Measurements from ENCODE around the gene PALMD. TPM values are rescaled to one million over a fixed set of nuclear protein-coding genes. Genes with fewer than 3 reads are reported as not detected.

PALMD gene
- total RNA-seq, 1 experiment from 2014 or later: 8.0 TPM

DNA sequence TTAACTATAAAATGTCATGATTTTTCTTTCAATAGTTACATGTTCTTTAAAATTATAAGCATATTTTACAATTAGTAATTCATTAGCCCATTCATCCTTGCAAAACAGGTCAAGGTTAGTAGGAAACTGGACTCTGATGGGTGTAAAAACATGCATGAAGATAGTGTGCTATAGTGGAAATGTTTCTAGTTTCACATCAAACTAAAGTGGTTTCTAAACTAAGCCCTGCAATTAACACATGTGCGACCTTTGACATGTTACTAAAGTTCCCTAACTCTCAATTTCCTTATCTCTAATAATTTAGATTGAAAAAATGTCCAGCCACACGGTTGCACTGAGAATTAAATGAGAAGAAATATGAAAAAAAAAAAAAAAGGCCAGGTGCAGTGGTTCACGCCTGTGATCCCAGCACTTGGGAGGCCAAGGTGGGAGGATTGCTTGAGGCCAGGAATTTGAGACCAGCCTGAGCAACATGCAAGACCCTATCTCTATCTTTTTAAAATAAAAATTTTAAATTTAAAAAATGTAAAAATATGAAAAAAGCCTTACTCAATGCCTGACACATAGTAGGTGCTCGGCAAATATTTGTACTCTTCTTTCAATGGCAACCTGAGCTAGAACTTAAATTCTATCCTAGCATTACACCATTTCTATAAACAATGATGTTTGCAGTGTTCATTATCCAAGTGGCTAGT lies 44.1 kb upstream of the PALMD start:
- Histone ChIP-seq H3K9me2 (replicated peaks; ENCODE audit: low read length) (no peaks in the 10 kb centered on the region), H3K4me2 (ENCODE audit: low read length) (no peak overlapping the region), H3K27ac (ENCODE audit: low read length) (no peak overlapping the region), H2AFZ (ENCODE audit: low read length) (no peak overlapping the region), H4K20me1 (ENCODE audit: low read length) (no peaks in the 10 kb centered on the region), H3K79me2 (ENCODE audit: low read length) (no peaks in the 10 kb centered on the region), H3K4me1 (ENCODE audit: insufficient read depth, low read length) (peaks cover 19% of the 10 kb centered on the region), H3K9me3 (ENCODE audit: low read length) (no peaks in the 10 kb centered on the region), H3K4me3 (ENCODE audit: low read length) (no peak overlapping the region), H3K27me3 (ENCODE audit: low read length) (no peaks in the 10 kb centered on the region), H3K9ac (ENCODE audit: low read length) (no peak overlapping the region), H3F3A (ENCODE audit: low read length, unreplicated experiment) (no peaks in the 10 kb centered on the region), H3K36me3 (ENCODE audit: low read depth, low read length) (no peaks in the 10 kb centered on the region)
- intact Hi-C loops (cut with micrococcal nuclease): no loop called here
- no peak for DNase-seq
- BruUV-seq (replicated peaks): no TSS peak
- POLR2A ChIA-PET (ENCODE audit: unreplicated experiment): interaction anchor here (0.7 kb wide), 1 partner anchor 851 kb away, joined by 3 read pairs; no protein-coding TSS in a partner anchor
- ATAC-seq: no peak
- TF ChIP-seq EZH2phosphoT487 (IDR thresholded peaks at IDR 0.05; ENCODE audit: borderline replicate concordance, low read length): no peak
- TF ChIP-seq, protein P1, sequence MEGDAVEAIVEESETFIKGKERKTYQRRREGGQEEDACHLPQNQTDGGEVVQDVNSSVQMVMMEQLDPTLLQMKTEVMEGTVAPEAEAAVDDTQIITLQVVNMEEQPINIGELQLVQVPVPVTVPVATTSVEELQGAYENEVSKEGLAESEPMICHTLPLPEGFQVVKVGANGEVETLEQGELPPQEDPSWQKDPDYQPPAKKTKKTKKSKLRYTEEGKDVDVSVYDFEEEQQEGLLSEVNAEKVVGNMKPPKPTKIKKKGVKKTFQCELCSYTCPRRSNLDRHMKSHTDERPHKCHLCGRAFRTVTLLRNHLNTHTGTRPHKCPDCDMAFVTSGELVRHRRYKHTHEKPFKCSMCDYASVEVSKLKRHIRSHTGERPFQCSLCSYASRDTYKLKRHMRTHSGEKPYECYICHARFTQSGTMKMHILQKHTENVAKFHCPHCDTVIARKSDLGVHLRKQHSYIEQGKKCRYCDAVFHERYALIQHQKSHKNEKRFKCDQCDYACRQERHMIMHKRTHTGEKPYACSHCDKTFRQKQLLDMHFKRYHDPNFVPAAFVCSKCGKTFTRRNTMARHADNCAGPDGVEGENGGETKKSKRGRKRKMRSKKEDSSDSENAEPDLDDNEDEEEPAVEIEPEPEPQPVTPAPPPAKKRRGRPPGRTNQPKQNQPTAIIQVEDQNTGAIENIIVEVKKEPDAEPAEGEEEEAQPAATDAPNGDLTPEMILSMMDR (conservative IDR thresholded peaks at IDR 0.05; ENCODE audit: low read depth, low read length): no peak
- TF ChIP-seq EZH2 (IDR thresholded peaks at IDR 0.05; ENCODE audit: low read length, unreplicated experiment): no peak
- CTCF ChIA-PET: no interaction called here

DNA sequence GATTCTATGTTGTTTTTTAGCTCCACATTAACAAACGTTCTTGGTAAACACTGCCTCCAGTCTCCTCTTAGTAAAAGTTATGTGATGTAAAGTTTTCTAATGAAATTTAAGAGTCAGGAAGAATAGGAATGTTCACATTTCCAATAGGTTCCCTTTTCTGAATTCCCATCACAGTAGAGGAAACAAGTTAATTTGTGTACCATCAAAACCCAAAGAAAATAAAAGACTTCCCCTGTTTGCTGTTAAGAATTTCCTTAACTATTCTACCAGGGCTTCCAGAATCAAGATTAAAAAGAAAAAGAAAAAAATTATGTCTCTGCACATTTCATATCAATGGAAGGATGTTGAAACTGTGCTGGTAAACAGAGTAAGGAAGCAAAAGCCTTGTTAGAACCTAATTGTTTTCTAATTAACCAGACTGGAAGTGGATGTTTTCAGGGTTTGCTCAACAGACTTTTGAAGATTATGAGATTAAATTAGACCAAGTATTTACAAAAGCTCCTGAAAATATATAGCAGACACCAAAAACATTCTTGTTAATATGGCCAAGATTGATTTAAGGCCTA lies 43.4 kb upstream of the PALMD start:
- H3K27me3 ChIP-seq (ENCODE audit: low read length): no peaks in the 10 kb centered on the region
- TF ChIP-seq EZH2 (IDR thresholded peaks at IDR 0.05; ENCODE audit: low read length, unreplicated experiment): no peak
- TF ChIP-seq, protein P1 (conservative IDR thresholded peaks at IDR 0.05; ENCODE audit: low read depth, low read length): no peak
- no peak for TF ChIP-seq EZH2phosphoT487 (IDR thresholded peaks at IDR 0.05; ENCODE audit: borderline replicate concordance, low read length)
- no peaks in the 10 kb centered on the region for H3F3A ChIP-seq (ENCODE audit: low read length, unreplicated experiment)
- H3K4me3 ChIP-seq (ENCODE audit: low read length): no peak overlapping the region
- intact Hi-C loops (cut with micrococcal nuclease): no loop called here
- no peak overlapping the region for H3K4me2 ChIP-seq (ENCODE audit: low read length)
- no peaks in the 10 kb centered on the region for H3K36me3 ChIP-seq (ENCODE audit: low read depth, low read length)
- no peaks in the 10 kb centered on the region for H3K9me3 ChIP-seq (ENCODE audit: low read length)
- H3K27ac ChIP-seq (ENCODE audit: low read length): no peak overlapping the region
- POLR2A ChIA-PET (ENCODE audit: unreplicated experiment): interaction anchor here (0.7 kb wide), 1 partner anchor 851 kb away, joined by 3 read pairs; no protein-coding TSS in a partner anchor
- BruUV-seq (replicated peaks): no TSS peak
- CTCF ChIA-PET: no interaction called here
- no peak overlapping the region for H2AFZ ChIP-seq (ENCODE audit: low read length)
- no peaks in the 10 kb centered on the region for H3K9me2 ChIP-seq (replicated peaks; ENCODE audit: low read length)
- H3K79me2 ChIP-seq (ENCODE audit: low read length): no peaks in the 10 kb centered on the region
- no peaks in the 10 kb centered on the region for H4K20me1 ChIP-seq (ENCODE audit: low read length)
- DNase-seq (no peak), ATAC-seq (no peak)
- H3K4me1 ChIP-seq (ENCODE audit: insufficient read depth, low read length): peaks cover 19% of the 10 kb centered on the region
- no peak overlapping the region for H3K9ac ChIP-seq (ENCODE audit: low read length)

Measured in PC-3 (cell line).